Sigmoid colon (tissue), 7 donors: ENCODE results near the gene LAPTM5. TPM values are rescaled to one million over a fixed set of nuclear protein-coding genes. Genes with fewer than 3 reads are reported as not detected.

Source experiments
- DNase-seq: peaks from one replicate; pipeline ENCODE4 v3.0.0-alpha.2; 2019
- H3K27ac ChIP-seq, 4 donors: fragments of 200-600 bp; sonication (generic); one replicate each; pipeline ENCODE4 v1.5.1; 2016 to 2019; ENCODE audit warnings: mild to moderate bottlenecking in 1 of 4
- H3K27me3 ChIP-seq, 3 donors: fragments of 200-600 bp; sonication (generic); one replicate each; pipeline ENCODE4 v1.5.1; 2019; ENCODE audit warnings: mild to moderate bottlenecking in 1 of 3
- H3K36me3 ChIP-seq, 4 donors: fragments of 200-600 bp; sonication (generic); one replicate each; pipeline ENCODE4 v1.5.1; 2016 to 2019
- H3K4me1 ChIP-seq, 4 donors: fragments of 200-600 bp; sonication (generic); one replicate each; pipeline ENCODE4 v1.5.1; 2017 to 2019
- H3K4me3 ChIP-seq, 4 donors: fragments of 200-600 bp; sonication (generic); one replicate each; pipeline ENCODE4 v1.5.1; 2017 to 2019; ENCODE audit warnings: mild to moderate bottlenecking in 2 of 4, moderate library complexity in 1 of 4
- H3K9me3 ChIP-seq, 4 donors: fragments of 200-600 bp in 3 of 4; sonication (generic) in 3 of 4; one replicate each; pipeline versions ENCODE4 v1.5.1 to v1.6.1; 2013 to 2019
- CTCF ChIP-seq, 4 experiments: fragments of 450-650 bp in 3 of 4; fragments of 200-600 bp in 1 of 4; IDR thresholded peaks; one replicate each; pipeline ENCODE4 v1.5.1; 2016 to 2019; ENCODE audit warnings: antibody characterized with exemption in 4 of 4, mild to moderate bottlenecking in 3 of 4, moderate library complexity in 2 of 4
- EP300 ChIP-seq, 4 donors: sonication (generic); formaldehyde crosslinking; IDR thresholded peaks; one replicate each; pipeline ENCODE4 v1.6.1; 2017; ENCODE audit warnings: antibody characterized with exemption in 4 of 4
- POLR2A ChIP-seq, 2 donors: fragments of 450-650 bp; IDR thresholded peaks; one replicate each; pipeline ENCODE4 v1.6.1; 2016; ENCODE audit warnings: antibody characterized with exemption in 2 of 2, mild to moderate bottlenecking in 2 of 2, moderate library complexity in 2 of 2
- POLR2AphosphoS5 ChIP-seq, 4 donors: sonication (generic); formaldehyde crosslinking; IDR thresholded peaks; one replicate each; pipeline ENCODE4 v1.6.1; 2017; ENCODE audit warnings: antibody characterized with exemption in 4 of 4
- WGBS, 2 donors: extraction: QIAGEN DNeasy Blood & Tissue Kit; methylation state at CpG; one replicate each; pipeline ENCODE4 v1.1.7; 2013; 5-methylcytosine and 5-hydroxymethylcytosine counted together
- intact Hi-C: fragments of 100-400 bp; cut with DNase I; formaldehyde crosslinking; loops from one replicate; pipeline ENCODE4 v1.15.1; 2023
- polyA plus RNA-seq, 3 donors: library from polyadenylated mRNA; stranded (reverse); fragments of 200-250 nt; gene quantifications; one replicate each; pipeline ENCODE4 v1.2.3, GENCODE V29; 2013
- total RNA-seq, 4 donors: library from RNA; depleted of rRNA; stranded (reverse); fragments of >200 nt; gene quantifications; one replicate each; pipeline ENCODE4 v1.1.0, GENCODE V29; 2016
- donor health status: healthy with polysubstance abuse.
- donor health status: Bipolar disorder and iron deficiency.
- donor health status: healthy.

LAPTM5 gene
- total and polyA plus RNA-seq, 7 donors: 30.2 to 219 (median 47.4) TPM

- no peak for TF ChIP-seq CTCF (IDR thresholded peaks at IDR 0.05)
- no peak for TF ChIP-seq POLR2A (IDR thresholded peaks at IDR 0.05)
- 75 to 87% methylated on average over 18 of the region's 18 CpGs for WGBS, 2 donors
- Histone ChIP-seq H3K4me3 (no peak overlapping the region), H3K27me3 (no peaks in the 10 kb centered on the region), H3K36me3 (no peaks in the 10 kb centered on the region), H3K27ac (no peak overlapping the region), H3K4me1 (no peaks in the 10 kb centered on the region), H3K9me3 (no peaks in the 10 kb centered on the region)
- intact Hi-C loops: no loop called here
- DNase-seq: no peak
These were observed 18.8 kb upstream of the LAPTM5 start for GRCh38 chr1:30776097-30777059.

- Histone ChIP-seq H3K27me3 (no peaks in the 10 kb centered on the region), H3K36me3 (no peaks in the 10 kb centered on the region), H3K4me1 (no peaks in the 10 kb centered on the region), H3K9me3 (no peaks in the 10 kb centered on the region), H3K4me3 (no peak overlapping the region), H3K27ac (no peak overlapping the region)
- no peak for DNase-seq
- 82 to 87% methylated on average over 12 of the region's 12 CpGs for WGBS, 2 donors
- intact Hi-C loops: no loop called here
- no peak for TF ChIP-seq POLR2A (IDR thresholded peaks at IDR 0.05)
- TF ChIP-seq CTCF (IDR thresholded peaks at IDR 0.05): no peak
- TF ChIP-seq EP300 (IDR thresholded peaks at IDR 0.05): no peak
- no peak for TF ChIP-seq POLR2AphosphoS5 (IDR thresholded peaks at IDR 0.05)
These were observed 17.9 kb upstream of the LAPTM5 start for GRCh38 chr1:30775433-30775975.

- intact Hi-C loops: no loop called here
- TF ChIP-seq EP300 (IDR thresholded peaks at IDR 0.05): no peak
- no peak for TF ChIP-seq POLR2A (IDR thresholded peaks at IDR 0.05)
- TF ChIP-seq CTCF (IDR thresholded peaks at IDR 0.05): no peak
- TF ChIP-seq POLR2AphosphoS5 (IDR thresholded peaks at IDR 0.05): no peak
- Histone ChIP-seq H3K4me3 (no peak overlapping the region), H3K36me3 (no peaks in the 10 kb centered on the region), H3K4me1 (no peaks in the 10 kb centered on the region), H3K9me3 (no peaks in the 10 kb centered on the region), H3K27me3 (no peaks in the 10 kb centered on the region), H3K27ac (no peak overlapping the region)
- DNase-seq: no peak
- 68 to 73% methylated on average over 22 of the region's 22 CpGs for WGBS, 2 donors
These were observed 17.2 kb upstream of the LAPTM5 start for GRCh38 chr1:30774550-30775432.

- DNase-seq: no peak
- Histone ChIP-seq H3K36me3 (no peaks in the 10 kb centered on the region), H3K27ac (no peak overlapping the region), H3K4me1 (no peaks in the 10 kb centered on the region), H3K9me3 (no peaks in the 10 kb centered on the region), H3K27me3 (no peaks in the 10 kb centered on the region), H3K4me3 (no peak overlapping the region)
- WGBS, 2 donors: 79 to 81% methylated on average over 7 of the region's 7 CpGs
- intact Hi-C loops: no loop called here
- TF ChIP-seq POLR2A (IDR thresholded peaks at IDR 0.05) (no peak), POLR2AphosphoS5 (IDR thresholded peaks at IDR 0.05) (no peak), CTCF (IDR thresholded peaks at IDR 0.05) (no peak), EP300 (IDR thresholded peaks at IDR 0.05) (no peak)
These were observed 16.3 kb upstream of the LAPTM5 start for GRCh38 chr1:30773722-30774358.
